Fibroblast of skin of left quadriceps (primary cell): Measurements from ENCODE around the gene PDIA5.

Experiments
- DNase-seq, 2 experiments: peaks; one replicate each; pipeline ENCODE4 v3.0.0-alpha.2; 2013; ENCODE audit warnings: low read depth in 2 of 2

Gene PDIA5

DNA sequence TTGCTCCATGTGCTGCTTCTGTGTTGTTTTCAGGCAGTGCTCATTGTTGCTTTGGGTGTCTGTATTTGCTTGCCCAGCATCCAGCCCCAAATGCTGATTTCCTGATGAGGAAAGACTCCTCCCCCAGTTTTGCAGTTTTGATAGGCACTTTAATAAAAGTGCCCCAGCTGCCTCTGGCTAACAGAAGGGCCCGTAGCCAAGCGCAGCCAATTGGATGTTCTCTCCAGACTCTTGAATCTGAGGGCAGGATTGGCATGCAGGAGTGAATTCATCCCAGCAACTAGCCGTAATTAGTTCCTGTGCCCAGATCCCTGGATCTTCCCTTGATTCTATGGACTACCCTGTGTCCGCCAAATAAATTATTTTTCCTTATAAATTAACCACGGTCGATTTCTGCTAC, 24.4 kb upstream of the PDIA5 start:
- DNase-seq: no peak

DNA sequence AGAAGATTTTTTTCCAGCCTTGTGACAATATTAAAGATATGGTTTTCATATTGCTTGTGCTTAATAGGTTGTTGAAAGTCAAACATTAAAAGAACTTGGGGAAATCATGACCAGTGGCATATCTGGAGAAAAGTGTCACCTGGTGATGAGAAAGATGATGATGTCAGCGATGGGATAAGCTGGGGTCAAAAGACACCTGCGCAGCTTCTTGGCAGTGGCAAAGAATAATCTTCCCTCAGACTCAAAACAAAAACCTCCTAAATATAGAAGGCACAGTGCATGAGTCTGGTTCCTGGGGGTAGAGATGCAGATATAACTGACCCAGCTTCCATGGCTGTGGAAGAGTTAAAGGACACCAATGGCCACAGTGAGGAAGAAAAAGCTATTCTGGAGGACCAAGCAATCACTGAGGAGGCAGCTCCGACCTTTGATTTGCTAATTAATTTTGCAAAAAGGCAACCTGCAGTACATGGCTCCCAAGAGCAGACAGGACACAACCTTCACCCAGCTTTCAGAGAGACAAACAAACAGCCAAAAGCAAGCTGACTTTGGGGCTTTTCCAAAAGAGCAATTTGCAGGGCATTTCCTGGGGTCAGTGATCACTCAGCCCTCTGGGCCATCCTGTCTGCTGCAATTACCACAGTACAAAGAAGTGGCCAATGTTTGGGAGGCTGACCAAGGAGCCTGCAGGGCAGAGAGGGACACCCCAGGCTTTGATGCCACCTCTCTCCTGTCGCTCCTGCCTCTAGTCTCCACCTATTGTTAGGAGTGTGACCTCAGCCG, 21.7 kb upstream of the PDIA5 start:
- no peak for DNase-seq

DNA sequence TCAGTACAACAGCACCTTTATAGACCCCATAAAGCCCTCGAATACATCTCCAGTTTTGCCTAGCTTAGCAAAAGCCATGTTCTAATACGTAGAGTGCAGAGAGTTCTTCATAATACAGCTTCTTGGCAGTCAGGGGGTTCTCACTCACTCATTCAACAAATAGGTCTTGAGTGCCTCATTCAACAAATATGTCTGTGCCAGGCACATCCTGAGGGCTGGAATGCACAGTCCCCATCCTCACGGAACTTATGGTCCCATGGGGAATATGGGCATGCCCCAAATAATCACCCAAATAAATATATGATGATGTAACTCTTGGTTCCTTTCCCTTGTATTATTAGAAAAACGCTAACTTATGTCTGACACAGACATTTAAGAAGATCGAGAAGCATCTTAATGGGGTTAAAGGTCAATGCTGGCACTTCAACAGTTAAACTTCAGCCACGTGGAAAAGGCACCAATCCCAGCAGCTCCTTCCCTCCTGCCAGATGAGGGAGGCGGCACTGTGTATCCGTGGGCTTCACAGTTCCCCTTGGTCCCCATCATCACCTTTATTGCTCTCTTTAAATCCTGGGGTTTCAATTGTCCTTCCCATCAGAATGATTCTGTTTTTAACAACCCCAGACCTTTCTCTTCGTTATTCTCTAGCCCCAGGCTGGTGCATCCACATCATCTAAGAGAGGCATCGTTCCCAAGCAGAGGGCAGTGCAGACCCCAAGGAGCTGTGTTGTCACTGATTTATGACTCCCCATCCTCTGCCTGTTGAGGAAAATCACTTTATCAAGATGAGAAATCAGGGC, 20.4 kb upstream of the PDIA5 start:
- DNase-seq: no peak

DNA sequence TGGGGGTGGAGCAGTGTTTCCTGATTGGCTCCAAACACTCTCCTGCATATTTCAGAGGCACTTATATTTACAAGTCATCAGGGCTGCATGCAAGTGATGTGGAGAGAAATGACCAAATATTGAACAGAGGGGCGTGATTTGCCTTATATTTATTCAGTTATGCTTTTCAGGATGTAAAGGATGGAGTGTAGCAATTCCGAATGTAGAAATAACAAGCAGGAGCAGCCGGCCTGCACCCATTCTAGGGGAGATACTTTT, 19.8 kb upstream of the PDIA5 start:
- DNase-seq: no peak

DNA sequence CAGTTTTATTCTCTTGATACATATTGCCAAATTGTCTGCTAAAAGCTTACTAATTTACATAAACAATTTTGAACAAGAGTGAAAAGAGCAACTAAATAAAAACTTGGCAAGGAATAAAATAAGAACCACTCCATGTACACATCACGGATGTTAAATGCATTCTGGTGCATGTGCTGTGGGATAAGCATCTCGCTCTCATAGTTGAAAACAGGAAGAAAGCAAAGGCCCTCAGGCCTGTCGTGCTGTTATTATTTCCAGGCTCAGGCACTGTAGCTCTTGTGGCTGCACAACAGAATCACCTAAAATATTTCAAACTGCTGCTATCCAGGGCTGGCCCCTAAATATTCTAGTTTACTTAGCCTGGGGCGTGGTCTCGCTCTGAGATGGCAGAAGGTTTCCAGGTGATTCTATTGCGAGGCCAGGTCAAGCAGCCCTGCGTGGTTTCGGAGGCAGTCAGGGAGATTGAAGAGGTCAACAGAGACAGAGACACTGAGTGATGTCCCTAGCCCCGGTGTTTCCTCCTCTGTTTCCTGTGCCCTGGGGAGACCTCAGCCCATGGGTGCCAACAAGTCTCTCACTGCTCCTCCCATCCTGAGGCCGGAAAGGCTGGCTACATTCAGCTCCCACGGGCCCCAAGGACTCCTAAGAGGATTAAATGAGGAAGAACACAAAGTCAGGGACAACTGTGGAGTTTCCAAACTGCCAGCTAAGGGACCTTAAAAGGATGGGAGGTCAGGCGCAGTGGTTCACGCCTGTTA, 18.2 kb upstream of the PDIA5 start:
- no peak for DNase-seq

DNA sequence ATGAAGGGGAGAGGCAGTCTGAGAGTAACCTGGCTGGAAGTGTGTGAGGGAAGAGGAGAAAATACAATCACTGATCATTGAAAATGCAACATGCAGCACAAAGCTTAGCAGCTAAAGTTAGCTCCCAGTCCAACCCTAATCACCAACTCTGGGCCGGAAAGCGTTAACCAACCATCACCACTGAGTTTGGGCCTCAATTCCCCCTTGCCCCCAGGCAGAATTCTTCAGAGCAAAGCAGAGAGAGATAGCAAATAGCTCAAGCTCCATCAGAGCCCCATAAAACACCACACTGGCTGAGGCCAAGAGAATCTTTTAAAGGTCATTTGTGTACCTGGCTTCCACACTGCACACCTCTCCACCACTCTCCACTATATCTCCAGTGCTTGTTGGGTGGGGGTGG, 16.2 kb upstream of the PDIA5 start:
- DNase-seq: no peak

DNA sequence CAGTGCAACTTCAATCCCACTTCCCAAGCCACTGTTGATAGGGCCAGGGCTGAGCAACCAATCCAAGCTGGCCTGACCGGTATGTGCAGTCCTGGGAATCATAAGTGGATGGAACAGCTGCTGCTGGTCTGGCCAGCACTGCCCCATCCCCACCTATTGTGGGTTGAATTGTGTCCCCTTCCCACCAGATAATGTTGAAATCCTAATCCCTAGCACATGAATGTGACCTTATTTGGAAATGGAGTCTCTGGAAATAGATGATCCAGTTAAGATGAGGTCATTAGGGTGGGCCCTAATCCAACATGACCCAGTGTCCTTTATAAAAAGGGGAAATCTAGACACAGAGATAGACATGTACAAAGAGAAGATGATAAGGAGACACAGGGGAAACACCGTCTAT, 13.7 kb upstream of the PDIA5 start:
- DNase-seq: no peak

DNA sequence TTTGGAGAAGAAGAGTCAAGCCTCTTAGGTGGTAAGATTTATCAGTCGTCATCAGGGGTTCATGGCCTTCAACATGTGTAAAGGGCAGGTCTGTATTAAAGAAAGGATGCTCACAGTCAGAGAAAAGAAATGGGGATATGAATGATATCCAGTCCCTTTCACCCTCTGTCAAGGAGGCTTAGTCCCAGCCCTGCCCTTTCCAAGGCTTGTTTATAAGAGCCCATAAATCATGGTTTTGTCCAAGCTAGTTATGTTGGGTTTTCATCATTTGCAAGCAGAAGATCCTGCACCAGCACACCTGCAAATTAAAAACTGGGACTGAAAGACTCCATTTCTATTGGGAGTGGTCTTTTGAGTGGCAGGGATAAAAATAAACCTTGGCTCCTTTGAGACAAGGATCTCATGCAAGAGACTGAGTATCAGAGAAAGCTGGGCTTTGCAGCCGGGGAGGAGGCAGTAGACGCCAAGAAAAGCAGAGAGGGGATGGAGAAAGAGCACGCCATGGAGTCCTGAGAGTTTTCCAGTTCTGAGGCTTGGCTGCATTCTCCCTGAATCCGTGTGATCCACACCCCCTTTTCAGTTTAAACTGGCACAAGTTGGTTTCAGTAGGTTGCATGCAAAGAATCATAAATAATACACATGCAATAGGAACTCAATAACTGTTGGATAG, 12.6 kb upstream of the PDIA5 start:
- DNase-seq: no peak

DNA sequence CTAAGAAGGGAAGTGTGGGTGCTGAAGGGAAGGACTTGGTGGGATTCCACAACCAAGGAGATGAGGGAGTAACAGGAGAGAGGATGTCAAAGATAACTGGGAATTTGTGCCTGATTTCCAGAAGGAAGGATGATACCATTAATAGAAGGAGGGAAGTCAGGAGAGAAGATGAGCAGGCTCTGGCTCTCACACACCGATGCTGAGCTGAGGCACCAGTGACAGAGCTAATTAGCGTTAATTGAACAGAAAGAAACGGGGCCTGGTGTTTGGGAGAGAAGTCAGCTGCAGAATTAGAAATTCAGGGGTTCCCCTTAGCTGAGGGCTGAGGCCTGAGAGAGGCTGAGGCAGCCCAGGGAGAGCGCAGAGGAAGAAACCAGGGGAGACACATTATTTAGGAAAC, 11.9 kb upstream of the PDIA5 start:
- no peak for DNase-seq

DNA sequence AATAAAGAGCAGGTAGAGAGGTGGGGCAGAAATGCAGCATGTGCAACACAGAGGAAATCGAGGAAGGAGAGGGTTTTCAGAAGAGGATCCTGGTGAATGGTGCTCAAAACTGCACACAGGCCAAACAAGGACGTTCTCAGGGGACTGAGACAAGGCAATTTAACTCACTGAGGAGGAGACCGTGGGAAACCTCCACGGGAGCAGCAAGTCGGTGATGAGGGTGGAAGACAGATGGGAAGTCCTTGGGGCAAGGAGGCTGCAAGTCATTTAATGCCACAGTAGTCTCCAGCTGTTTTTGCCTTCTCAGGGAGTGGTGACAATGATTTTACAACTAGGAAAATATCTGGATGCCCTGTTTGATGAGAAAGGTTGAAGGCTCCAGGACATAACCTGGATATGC, 11.5 kb upstream of the PDIA5 start:
- DNase-seq: no peak

DNA sequence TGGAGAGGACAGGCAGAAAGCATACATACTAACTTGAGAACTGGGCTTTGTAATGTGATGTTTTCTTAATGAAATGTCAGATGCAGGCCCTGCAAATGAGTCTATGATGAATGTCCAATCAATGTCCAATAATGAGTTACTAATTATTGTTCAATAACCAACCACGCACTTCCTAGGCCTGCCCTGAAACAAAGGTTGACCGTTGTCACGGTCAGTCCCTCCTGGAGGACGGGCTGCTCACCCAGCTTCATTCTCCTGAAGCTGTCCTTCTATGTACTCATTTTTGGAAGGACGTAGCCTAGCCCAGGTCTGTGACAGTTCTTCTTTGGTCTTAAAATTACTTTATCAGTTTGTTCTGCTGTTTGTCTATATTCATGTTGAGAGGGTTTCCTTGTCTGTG, 8.3 kb upstream of the PDIA5 start:
- no peak for DNase-seq

DNA sequence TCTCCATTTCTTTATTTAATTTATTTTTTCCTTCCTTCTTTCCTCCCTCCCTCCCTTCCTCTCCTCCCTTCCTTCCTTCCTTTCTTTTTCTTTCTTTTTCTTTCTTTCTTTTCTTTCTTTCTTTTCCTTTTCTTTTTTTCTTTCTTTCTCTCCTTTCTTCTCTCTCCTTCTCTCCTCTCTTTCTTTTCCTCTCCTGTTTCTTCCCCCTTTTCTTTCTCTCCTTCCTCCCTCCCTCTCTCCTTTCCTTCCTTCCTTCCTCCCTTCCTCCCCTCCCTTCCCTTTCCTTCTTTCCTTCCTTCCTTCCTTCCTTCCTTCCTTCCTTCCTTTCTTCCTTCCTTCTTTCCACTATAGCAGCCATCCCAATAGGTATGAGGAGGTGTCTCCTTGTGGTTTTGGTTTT, 6.8 kb upstream of the PDIA5 start:
- no peak for DNase-seq

DNA sequence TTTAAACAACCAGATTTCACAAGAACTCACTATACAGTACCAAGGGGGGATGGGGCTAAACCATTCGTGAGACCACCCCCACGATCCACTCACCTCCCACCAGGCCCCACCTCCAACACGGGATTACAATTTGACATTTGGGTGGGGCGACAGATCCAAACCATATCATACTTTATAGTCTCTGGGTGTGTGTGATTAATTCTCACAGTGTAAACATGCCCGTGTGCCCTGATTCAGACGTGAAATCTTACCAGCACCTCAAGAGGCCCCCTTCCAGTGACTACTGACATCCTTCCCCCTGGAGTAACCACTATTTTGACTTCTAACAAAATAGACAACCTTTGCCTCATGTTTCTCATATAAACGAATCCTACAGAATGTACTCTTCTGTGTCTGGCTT, 5.0 kb upstream of the PDIA5 start:
- DNase-seq: no peak

DNA sequence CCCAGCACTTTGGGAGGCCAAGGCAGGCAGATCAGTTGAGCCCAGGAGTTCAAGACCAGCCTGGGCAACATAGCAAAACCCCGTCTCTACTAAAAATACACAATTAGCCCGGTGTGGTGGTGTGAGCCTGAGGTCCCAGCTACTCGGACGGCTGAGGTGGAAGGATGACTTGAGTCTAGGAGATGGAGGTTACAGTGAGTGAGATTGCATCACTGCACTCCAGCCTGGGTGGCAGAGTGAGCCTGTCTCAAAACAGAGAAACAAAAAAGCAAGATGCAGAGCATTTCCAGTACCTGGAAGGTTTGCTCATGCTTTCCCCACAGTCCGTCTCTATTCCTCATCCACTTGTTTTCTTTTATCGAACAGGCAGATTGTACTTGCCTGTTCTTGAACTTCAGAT, 3.8 kb upstream of the PDIA5 start:
- DNase-seq: no peak

DNA sequence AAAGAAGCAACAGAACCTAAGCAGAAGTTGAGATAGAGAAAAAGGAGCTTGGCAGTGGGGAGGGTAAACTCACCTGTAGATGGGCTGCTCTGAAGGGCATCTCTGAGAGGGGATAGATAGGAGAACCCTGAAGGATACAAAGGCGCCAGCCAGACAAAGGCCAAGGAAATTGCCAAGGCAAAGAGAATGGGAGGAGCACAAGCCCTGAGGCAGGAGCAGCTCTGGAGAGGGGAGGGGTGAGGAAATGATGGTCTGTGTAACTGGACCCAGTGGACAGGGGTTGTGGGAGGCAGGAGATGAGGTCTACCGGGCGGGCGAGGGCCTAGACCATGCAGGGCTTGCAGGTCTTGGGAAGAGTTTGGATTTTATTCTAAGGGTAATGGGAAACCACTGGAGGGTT, 2.3 kb upstream of the PDIA5 start:
- DNase-seq: no peak

DNA sequence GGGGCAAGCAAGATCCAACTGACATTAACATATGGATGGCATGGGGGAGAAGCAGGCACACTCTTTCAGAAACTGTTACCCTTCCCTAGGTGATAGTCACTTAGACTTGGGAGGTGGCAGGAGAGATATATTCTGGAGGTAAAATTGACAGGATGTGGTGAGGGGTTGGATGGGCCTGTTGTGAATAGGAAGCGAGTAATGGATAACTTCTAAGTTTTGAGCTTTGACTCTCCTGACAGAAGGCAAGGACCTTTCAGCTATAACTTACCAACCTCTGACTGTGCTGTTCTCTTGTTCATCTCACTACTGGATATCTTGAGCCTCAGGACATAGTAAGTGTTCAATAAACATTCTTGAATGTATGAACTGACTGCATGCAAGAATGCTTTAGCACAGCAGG, 1.9 kb upstream of the PDIA5 start:
- no peak for DNase-seq

DNA sequence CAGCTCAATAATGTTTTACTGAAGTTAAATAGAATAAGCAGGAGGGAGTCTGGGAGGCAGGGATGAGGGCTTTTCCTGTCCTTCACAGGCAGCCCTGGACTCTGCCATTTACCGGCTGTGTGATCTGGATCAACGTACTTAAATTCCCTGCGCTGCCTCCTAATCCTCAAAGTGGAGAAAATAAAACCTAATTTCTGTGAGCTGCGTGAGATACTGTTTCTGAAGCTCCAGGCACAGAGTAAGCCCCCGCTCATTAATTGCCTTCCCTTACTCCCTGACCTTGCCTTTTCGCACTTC, 278 bp upstream of the PDIA5 start:
- DNase-seq: no peak

DNA sequence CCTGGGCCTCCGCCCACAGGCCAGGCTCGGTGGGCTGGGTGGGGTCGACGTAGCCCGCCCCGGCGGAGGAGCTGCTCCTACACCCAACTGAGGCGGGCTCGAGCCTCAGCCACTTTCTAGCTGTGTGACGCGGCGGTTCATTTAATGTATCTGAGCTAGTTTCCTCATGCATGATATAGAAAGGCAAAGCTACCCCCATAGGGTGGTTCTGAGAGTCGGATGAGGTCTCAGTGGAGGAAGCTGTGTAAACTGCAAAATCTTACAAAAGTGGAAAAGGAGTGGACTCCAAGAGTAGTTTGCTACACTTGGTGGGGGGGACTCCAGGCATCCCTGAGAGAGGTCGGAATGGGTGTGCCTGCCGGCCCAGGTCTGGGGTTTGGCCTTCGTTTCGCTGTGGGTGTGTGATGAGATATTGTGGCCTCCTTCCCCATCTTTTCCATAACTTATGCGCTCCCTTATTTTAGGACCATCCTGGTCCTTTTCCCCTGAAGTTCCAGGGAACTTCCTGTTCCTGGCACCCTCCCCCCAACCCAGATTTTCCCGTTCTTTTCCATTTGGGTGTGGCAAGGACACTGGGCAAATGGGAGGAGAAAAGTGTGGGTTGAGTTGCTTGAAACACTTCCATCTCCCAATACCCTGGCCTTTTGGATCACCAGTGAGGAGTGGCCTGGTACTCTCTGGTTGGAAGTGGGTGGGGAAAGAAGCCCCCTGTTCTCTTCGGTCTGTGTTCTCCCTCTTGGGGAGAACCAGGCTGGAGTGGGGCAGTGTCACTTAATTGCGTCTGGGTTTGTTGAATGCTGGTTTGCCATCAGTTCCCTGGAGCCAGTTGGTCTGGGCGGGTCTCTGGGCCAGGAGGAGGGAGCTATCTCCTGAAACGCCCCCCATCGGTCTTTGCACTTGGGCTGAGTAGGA, 1.1 kb downstream of the PDIA5 start:
- no peak for DNase-seq

DNA sequence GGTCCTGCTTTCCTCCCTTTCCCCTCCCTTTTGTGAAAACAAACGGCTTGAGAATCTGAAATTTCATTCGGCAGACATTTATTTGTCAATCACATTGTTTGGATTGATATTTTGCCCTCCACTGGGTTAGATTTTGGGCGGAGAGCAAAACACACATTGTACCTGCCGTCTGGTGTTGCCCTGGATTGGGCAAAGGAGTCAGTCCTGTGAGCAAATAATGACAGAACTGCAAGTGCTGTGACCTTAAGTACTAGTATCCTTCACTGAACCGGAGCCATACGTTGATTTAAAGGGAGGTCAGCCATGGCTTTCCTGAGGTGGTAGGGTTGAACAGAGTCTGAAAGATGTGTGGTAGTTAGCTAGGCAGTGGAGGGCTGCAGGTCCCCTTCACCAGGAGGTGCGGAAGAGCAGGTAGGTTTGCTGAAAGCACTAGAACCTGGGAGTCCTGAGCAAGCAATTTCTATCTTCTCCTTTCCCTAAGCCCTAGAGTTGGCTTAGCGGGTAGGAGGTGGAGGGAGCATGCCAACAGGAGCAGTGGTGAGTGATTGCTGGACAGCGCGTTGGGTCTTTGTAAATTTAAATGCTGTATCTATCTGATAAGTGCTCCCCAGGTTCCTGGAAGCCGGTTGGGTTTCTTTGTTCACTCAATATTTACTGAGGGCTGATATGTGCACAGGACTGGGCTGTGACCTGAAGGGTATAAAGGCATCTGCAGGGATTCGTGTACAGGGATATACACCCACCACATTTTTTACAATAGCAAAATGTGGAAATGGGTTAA, 2.0 kb downstream of the PDIA5 start:
- no peak for DNase-seq

DNA sequence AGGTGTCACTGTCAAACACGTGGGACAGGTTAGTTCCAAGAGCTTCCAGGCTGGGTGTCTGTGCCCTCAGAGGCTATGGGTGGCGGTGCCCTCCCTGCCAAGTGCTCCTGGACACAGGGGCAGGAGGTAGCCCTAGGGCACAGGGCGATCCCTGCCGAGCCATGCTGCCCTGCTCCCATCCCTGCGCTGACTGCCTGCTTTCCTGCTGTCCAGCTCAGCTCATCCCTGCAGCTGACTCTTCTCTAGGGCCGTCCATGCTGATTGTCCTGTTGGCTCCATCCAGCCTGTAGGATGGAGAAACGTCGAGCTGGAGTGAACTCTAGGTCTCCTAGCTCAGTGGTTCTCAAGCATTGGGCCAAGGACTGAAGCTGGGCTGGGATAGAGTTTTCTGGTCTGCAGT, 3.7 kb downstream of the PDIA5 start:
- DNase-seq: no peak

DNA sequence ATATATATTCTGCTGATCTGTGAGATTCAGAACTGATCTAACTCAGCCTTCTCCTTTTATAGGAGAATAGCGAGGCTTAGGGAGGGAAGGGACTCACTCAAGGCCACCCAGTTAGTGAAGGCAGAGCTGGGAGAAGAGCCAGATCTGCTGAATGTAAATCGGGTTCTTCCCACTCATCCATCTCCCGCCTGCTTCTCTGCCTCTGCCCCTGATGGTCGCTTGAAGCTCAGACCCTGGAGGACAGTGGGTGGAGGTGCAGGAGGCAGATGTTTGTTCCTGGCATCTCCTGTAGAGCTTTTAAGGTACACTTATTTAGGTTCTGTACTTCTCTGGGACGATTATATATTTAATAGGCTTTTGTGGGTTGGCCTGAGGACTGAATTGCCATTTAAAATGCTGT, 4.3 kb downstream of the PDIA5 start:
- DNase-seq: no peak
